ENCODE data around the gene ATG16L2.
A peak's percentile ranks its signal among the peaks of the same experiment; 100 is the strongest.
"Not testable (repeated sequence)": the region's sequence is repeated elsewhere in the genome, so short reads cannot be mapped to it uniquely, and the experiment has no call there.

ATG16L2 gene

DNA sequence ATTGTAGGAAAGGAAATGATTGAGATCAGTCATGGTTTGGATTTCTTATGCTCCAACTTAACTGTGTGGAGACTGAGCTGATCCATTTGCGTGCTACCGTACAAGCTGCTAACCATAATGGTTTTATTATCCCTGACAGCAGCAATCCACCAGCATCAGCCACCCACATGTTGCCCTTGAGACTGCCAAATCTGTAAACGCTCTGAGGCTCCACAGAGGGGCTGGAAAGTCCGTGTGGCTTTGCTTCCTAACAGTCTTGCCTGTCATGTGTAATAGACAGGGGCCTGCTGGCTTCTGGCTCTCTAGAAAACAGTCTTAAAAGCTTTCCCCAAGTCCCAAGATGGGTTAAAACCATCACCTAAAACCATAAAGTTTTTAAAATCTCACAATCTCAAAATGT, 30.1 kb downstream of the ATG16L2 start:
- H3K4me3 ChIP-seq (replicated peaks in 1 of 2; ENCODE audit: low read depth in 2 of 2, low read length in 2 of 2): no peak overlapping the region
- TF ChIP-seq, protein P1, sequence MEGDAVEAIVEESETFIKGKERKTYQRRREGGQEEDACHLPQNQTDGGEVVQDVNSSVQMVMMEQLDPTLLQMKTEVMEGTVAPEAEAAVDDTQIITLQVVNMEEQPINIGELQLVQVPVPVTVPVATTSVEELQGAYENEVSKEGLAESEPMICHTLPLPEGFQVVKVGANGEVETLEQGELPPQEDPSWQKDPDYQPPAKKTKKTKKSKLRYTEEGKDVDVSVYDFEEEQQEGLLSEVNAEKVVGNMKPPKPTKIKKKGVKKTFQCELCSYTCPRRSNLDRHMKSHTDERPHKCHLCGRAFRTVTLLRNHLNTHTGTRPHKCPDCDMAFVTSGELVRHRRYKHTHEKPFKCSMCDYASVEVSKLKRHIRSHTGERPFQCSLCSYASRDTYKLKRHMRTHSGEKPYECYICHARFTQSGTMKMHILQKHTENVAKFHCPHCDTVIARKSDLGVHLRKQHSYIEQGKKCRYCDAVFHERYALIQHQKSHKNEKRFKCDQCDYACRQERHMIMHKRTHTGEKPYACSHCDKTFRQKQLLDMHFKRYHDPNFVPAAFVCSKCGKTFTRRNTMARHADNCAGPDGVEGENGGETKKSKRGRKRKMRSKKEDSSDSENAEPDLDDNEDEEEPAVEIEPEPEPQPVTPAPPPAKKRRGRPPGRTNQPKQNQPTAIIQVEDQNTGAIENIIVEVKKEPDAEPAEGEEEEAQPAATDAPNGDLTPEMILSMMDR (IDR thresholded peaks at IDR 0.05; ENCODE audit: low read depth, low read length): no peak

DNA sequence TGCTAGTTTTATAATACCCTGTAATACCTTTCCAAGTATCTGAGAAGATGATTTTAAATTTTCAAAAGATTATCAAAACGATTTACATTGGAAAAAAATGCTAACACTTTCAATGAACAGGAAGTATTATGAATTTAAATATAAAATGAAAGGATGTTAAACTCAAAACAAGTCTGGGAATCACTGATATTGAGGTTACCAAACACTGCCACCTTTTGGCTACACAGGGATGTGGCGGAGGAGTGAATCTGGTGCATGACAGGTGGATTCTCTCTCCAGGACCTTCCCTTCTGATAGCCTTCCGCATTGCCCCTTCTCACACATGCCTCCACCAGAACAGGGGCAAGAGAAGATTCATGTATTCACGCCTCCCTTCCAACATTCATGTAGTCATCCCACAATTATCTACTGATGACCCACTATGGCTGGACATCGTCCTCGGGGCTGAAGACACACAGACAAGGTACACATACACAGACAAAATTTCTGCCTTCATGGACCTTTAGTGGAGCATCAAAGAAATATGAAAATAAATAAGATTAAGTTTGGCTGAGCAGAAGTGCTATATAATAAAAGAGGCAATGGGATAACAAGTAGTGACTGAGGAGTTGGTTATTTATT, 34.7 kb downstream of the ATG16L2 start:
- peak; percentile 58 to 62 for DNase-seq (ENCODE audit: low read depth in 2 of 2)
- no peak overlapping the region for H3K4me3 ChIP-seq (replicated peaks in 1 of 2; ENCODE audit: low read depth in 2 of 2, low read length in 2 of 2)
- TF ChIP-seq, protein P1 (IDR thresholded peaks at IDR 0.05; ENCODE audit: low read depth, low read length): peak; percentile 78

More for the DNA sequence above, 30.1 kb downstream of the ATG16L2 start:
- peak in 1 of 2 donors; percentile 64 for DNase-seq (ENCODE audit: low read depth in 2 of 2)

- no peak for DNase-seq (ENCODE audit: low read depth in 2 of 2)
- TF ChIP-seq, protein P1 (IDR thresholded peaks at IDR 0.05; ENCODE audit: low read depth, low read length): no peak
- no peak overlapping the region for H3K4me3 ChIP-seq (replicated peaks in 1 of 2; ENCODE audit: low read depth in 2 of 2, low read length in 2 of 2)
These were observed 36.6 kb downstream of the ATG16L2 start for GRCh38 chr11:72850832-72851231.

DNA sequence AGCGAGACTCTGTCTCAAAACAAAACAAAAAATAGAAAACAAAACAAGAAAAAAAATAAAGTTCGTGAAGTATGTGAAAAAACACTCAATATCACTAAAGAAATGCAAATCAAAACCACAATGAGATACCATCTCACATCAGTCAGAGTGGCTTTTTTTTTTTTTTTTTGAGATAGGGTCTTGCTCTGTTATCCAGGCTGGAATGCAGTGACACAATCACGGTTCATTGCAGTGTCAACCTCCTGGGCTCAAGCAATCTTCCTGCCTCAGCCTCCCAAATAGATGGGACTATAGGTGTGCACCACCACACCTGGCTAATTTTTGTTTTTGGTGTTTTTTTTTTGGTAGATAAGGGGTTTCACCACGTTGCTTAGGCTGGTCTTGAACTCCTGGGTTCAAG, 37.5 kb downstream of the ATG16L2 start:
- TF ChIP-seq, protein P1 (IDR thresholded peaks at IDR 0.05; ENCODE audit: low read depth, low read length): no peak
- no peak for DNase-seq (ENCODE audit: low read depth in 2 of 2)
- H3K4me3 ChIP-seq (replicated peaks in 1 of 2; ENCODE audit: low read depth in 2 of 2, low read length in 2 of 2): no peak overlapping the region

DNA sequence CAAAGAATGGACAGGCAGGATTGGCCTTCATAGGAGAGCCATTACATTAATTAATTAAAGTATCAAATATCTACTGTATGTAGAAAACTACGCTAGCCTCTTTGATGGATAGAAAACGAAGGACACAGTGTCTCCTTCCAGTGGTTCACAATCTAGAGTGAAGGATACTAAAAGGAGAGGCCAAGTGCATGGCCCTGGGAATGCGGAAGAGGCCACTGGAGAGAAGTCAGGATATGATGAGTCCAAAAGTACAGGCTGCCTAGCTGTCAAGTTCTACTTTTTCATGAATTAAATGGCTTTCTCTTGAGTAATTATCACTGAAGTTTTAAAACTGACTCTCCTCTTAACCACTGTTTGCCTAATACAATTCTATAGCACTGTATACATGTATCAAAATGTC, 41.9 kb downstream of the ATG16L2 start:
- no peak overlapping the region for H3K4me3 ChIP-seq (replicated peaks in 1 of 2; ENCODE audit: low read depth in 2 of 2, low read length in 2 of 2)
- DNase-seq (ENCODE audit: low read depth in 2 of 2): peak; percentile 51 to 67
- TF ChIP-seq, protein P1 (IDR thresholded peaks at IDR 0.05; ENCODE audit: low read depth, low read length): no peak

DNA sequence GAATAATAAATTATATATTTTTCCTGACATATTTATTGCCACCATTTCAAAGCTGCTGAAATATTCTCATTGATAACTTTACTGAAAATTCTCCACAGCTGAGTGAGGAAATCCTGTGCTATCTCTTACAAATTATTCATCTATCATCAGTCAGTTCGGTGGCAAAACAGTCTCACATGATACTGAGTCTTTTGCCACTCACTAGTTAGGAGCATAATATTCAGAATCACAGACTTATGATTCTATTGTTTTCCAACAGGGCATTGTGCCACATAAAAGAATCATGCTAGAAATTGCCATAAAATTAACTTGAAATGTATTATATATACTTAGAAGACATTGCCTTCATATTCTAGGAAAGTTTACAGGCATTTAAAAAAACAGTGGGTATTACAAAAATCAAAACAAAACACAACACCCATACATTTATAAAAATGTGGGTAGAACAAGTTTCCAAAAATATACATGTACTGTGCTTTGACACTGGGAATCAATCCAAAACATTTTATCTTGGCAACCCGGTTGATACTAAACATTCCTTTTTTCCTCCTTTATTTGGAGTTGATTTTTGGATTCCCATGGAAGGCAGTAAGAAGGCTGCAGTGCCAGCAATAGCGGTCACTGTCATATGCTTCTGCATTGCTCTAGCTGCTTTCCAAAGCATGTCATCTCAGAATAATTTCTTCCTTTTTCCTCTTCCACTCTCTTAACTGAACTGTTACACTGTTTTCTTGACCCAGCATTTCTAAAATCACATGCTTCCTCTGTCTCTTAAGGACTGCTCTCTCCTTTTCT, 42.5 kb downstream of the ATG16L2 start:
- DNase-seq (ENCODE audit: low read depth in 2 of 2): peak; percentile 44 to 88
- TF ChIP-seq, protein P1 (IDR thresholded peaks at IDR 0.05; ENCODE audit: low read depth, low read length): no peak
- H3K4me3 ChIP-seq (replicated peaks in 1 of 2; ENCODE audit: low read depth in 2 of 2, low read length in 2 of 2): no peak overlapping the region

GRCh38 chr11:72858267-72858666, 44.1 kb downstream of the ATG16L2 start:
- H3K4me3 ChIP-seq (replicated peaks in 1 of 2; ENCODE audit: low read depth in 2 of 2, low read length in 2 of 2); DNase-seq (ENCODE audit: low read depth in 2 of 2): not testable (repeated sequence)
